M059J (cell line): ENCODE data around the gene NUDT1. TPM values are rescaled to one million over a fixed set of nuclear protein-coding genes. Genes with fewer than 3 reads are reported as not detected.

Experiments
- DNase-seq: peaks from one replicate; pipeline ENCODE4 v3.0.0-alpha.2; 2012; ENCODE audit warnings: low read depth
- total RNA-seq: library from RNA; depleted of rRNA; stranded (reverse); fragments of >200 nt; shearing (Covaris generic); gene quantifications from 2 replicates; pipeline ENCODE4 v1.2.3, GENCODE V29; 2014; rRNA removed

Gene NUDT1
- 47.0 and 61.2 TPM in 2 replicates for total RNA-seq

GRCh38 chr7:2241580-2242540 lies at the start of gene NUDT1, which contains the start of gene MRM2:
NUDT1 (plus strand) TSS chr7:2242226; CDS start chr7:2244575, 2,349 bp downstream.
MRM2 (minus strand) TSS chr7:2242205; CDS start chr7:2242169, 36 bp downstream.
- DNase-seq: peak; percentile 84

GRCh38 chr7:2192831-2193534 lies 49.0 kb upstream of the NUDT1 start:
- no peak for DNase-seq

- DNase-seq: no peak
These were observed 48.3 kb upstream of the NUDT1 start for GRCh38 chr7:2193575-2194305.

GRCh38 chr7:2195400-2196246 lies 46.4 kb upstream of the NUDT1 start:
- DNase-seq: no peak

- DNase-seq: no peak
These were observed 45.3 kb upstream of the NUDT1 start for GRCh38 chr7:2196381-2197378.

- no peak for DNase-seq
These were observed 44.4 kb upstream of the NUDT1 start for GRCh38 chr7:2197436-2198155.

- no peak for DNase-seq
These were observed 43.8 kb upstream of the NUDT1 start for GRCh38 chr7:2198206-2198605.

GRCh38 chr7:2198760-2199159 lies 43.3 kb upstream of the NUDT1 start:
- DNase-seq: no peak

- no peak for DNase-seq
These were observed 42.5 kb upstream of the NUDT1 start for GRCh38 chr7:2199528-2199927.

- no peak for DNase-seq
These were observed 42.0 kb upstream of the NUDT1 start for GRCh38 chr7:2199956-2200583.

GRCh38 chr7:2200584-2200980 lies 41.4 kb upstream of the NUDT1 start:
- no peak for DNase-seq

- DNase-seq: no peak
These were observed 40.9 kb upstream of the NUDT1 start for GRCh38 chr7:2201128-2201527.

- no peak for DNase-seq
These were observed 40.2 kb upstream of the NUDT1 start for GRCh38 chr7:2201686-2202360.

- no peak for DNase-seq
These were observed 39.7 kb upstream of the NUDT1 start for GRCh38 chr7:2202361-2202761.

GRCh38 chr7:2202901-2203765 lies 38.9 kb upstream of the NUDT1 start:
- DNase-seq: no peak

- DNase-seq: peak; percentile 17
These were observed 38.2 kb upstream of the NUDT1 start for GRCh38 chr7:2203766-2204300.

GRCh38 chr7:2204446-2204845 lies 37.6 kb upstream of the NUDT1 start:
- DNase-seq: no peak
